ENCODE data around the gene CPLX1. TPM values are rescaled to one million over a fixed set of nuclear protein-coding genes. Genes with fewer than 3 reads are reported as not detected.

The CPLX1 gene
- total RNA-seq, 1 donor from 2014 or later, result 0.46 TPM

GRCh38 chr4:763922-764321 is 62.0 kb downstream of the CPLX1 start:
- Mint-ChIP-seq H3K4me3 (ENCODE audit: unreplicated experiment) (peak overlapping the region; percentile 37), H3K27ac (ENCODE audit: unreplicated experiment) (peak overlapping the region; percentile 36)
- no peak for DNase-seq (ENCODE audit: low spot score)

GRCh38 chr4:763191-763810 is 62.6 kb downstream of the CPLX1 start:
- peaks cover 37% of the 10 kb centered on the region for H3K27me3 Mint-ChIP-seq (ENCODE audit: unreplicated experiment)
- no peak for DNase-seq (ENCODE audit: low spot score)
- peak overlapping the region; percentile 74 for H3K4me3 Mint-ChIP-seq (ENCODE audit: unreplicated experiment)
- H3K36me3 Mint-ChIP-seq (ENCODE audit: low read depth, unreplicated experiment), result peaks cover 64% of the 10 kb centered on the region
- H3K27ac Mint-ChIP-seq (ENCODE audit: unreplicated experiment), result peak overlapping the region; percentile 94
- no peak for TF ChIP-seq CTCF (IDR thresholded peaks at IDR 0.05; ENCODE audit: unreplicated experiment)
- peaks cover 6% of the 10 kb centered on the region for H3K9me3 Mint-ChIP-seq (ENCODE audit: unreplicated experiment)
- H3K4me1 Mint-ChIP-seq (ENCODE audit: unreplicated experiment), result peaks cover 54% of the 10 kb centered on the region

More at GRCh38 chr4:763922-764321, 62.0 kb downstream of the CPLX1 start:
- Mint-ChIP-seq H3K27me3 (ENCODE audit: unreplicated experiment) (peaks cover 37% of the 10 kb centered on the region), H3K4me1 (ENCODE audit: unreplicated experiment) (peaks cover 54% of the 10 kb centered on the region), H3K36me3 (ENCODE audit: low read depth, unreplicated experiment) (peaks cover 64% of the 10 kb centered on the region), H3K9me3 (ENCODE audit: unreplicated experiment) (peaks cover 6% of the 10 kb centered on the region)
- TF ChIP-seq CTCF (IDR thresholded peaks at IDR 0.05; ENCODE audit: unreplicated experiment), result no peak

GRCh38 chr4:762211-763190 is 63.4 kb downstream of the CPLX1 start:
- peaks cover 6% of the 10 kb centered on the region for H3K9me3 Mint-ChIP-seq (ENCODE audit: unreplicated experiment)
- peak overlapping the region; percentile 74 for H3K4me3 Mint-ChIP-seq (ENCODE audit: unreplicated experiment)
- no peak for DNase-seq (ENCODE audit: low spot score)
- peaks cover 38% of the 10 kb centered on the region for H3K27me3 Mint-ChIP-seq (ENCODE audit: unreplicated experiment)
- TF ChIP-seq CTCF (IDR thresholded peaks at IDR 0.05; ENCODE audit: unreplicated experiment), result no peak
- peak overlapping the region; percentile 94 for H3K27ac Mint-ChIP-seq (ENCODE audit: unreplicated experiment)
- peaks cover 54% of the 10 kb centered on the region for H3K4me1 Mint-ChIP-seq (ENCODE audit: unreplicated experiment)
- H3K36me3 Mint-ChIP-seq (ENCODE audit: low read depth, unreplicated experiment), result peaks cover 69% of the 10 kb centered on the region

- Mint-ChIP-seq H3K27me3 (ENCODE audit: unreplicated experiment) (peaks cover 35% of the 10 kb centered on the region), H3K4me3 (ENCODE audit: unreplicated experiment) (peak overlapping the region; percentile 48), H3K36me3 (ENCODE audit: low read depth, unreplicated experiment) (peaks cover 69% of the 10 kb centered on the region), H3K9me3 (ENCODE audit: unreplicated experiment) (peaks cover 6% of the 10 kb centered on the region), H3K4me1 (ENCODE audit: unreplicated experiment) (peaks cover 47% of the 10 kb centered on the region), H3K27ac (ENCODE audit: unreplicated experiment) (no peak overlapping the region)
- TF ChIP-seq CTCF (IDR thresholded peaks at IDR 0.05; ENCODE audit: unreplicated experiment), result no peak
- DNase-seq (ENCODE audit: low spot score), result no peak
Measured at GRCh38 chr4:761739-762138, 64.2 kb downstream of the CPLX1 start.

Measured in endothelial cell (in vitro differentiated cells).